HG03571 (cell line): Measurements from ENCODE around the gene PDZD8.

Source experiments
- ATAC-seq: cut with Tn5 transposase; IDR thresholded peaks from one replicate; pipeline ENCODE4 v1.9.1; 2021; ENCODE audit not compliant: unreplicated experiment

Gene PDZD8

DNA sequence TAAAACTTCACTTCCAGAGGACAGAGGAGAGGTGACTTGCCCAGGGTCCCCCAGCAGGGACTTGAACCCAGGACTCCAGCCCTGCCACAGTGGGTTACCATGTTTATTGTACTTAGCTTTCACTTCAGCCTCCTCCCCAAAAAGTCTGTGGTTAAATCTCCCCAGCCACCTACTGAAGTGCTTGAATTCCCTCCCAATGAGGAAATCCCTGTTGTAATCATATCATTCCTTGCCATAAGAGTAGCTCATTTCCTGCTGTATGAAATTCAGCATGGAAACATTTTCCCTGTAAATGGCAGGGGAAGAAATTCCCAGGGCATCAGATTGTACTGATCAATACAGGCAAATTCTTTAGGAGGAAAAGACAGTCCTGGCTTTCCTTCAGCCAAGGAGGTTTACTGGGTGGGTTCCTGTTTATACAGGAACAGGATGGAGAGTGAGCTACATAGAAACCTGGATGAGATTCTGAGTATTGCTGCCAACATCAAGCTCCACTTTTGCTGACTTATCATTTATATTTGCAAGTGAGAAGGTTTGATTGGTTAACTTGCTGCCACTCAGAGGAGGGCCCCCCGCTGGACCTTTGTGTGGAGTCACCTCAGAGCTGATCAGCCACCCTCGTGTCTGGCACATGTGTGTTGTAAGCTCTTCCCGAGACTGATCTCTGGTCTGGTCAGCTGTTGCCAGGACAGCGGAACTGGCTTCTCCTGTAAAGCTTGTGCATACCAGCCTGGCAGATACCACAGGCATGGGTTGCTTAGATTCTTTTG lies 16.4 kb upstream of the PDZD8 start:
- ATAC-seq, result no peak

DNA sequence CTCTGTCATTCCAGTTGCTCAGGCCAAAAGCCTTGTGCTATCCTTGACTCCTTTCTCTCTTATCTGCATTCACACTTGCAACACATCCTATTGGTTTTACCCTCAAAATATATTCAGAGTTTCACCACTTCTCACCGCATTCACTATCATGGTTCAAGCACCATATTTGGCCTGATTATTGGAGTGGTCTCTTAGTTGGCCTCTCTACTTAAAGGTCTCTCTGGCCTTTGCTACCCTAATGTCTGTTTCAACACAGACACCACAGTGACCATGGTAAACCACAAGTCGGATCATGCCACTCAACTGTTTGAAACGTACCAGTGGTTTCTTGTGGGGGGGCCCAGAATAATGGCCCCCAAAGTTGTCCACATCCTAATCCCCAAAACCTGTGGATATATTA lies 15.2 kb upstream of the PDZD8 start:
- ATAC-seq, result no peak

DNA sequence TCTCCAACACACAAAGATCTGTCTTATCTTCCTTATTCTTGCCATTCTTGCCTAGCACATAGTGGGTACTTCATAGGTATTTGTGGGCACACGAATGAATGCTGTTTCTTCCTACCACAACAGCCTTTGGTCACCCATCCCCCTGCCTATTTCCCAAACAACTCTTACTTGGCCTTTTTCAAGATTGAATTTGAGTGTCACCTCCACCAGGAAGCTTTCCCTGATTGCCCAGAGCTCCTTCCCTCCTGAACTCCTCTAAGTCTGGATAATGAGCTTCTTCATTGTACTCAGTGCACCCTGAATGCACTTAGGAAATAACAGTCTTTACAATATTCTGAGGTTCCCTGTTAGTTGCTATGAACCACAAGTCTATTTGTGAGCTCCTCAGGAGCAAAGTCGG lies 11.6 kb upstream of the PDZD8 start:
- ATAC-seq, result no peak

DNA sequence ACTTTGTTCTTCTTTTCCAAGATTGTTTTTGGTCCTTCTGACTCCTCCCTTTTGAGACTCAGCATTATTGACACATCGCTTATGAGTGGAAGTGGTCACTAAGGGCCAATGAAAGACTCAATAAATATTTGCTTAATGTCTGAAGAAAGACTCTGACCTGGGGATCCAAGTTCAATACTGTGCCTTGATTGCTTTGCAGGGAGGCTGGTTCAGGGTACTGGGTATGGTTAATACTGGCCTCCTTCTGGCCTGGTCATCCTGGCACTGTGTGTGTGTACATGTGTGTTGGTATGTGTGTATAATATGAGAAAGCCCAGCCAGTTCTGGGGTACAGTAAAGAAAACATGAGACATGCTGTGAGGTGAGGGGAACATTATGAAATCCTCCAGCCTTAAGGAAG lies 7.6 kb upstream of the PDZD8 start:
- no peak for ATAC-seq

DNA sequence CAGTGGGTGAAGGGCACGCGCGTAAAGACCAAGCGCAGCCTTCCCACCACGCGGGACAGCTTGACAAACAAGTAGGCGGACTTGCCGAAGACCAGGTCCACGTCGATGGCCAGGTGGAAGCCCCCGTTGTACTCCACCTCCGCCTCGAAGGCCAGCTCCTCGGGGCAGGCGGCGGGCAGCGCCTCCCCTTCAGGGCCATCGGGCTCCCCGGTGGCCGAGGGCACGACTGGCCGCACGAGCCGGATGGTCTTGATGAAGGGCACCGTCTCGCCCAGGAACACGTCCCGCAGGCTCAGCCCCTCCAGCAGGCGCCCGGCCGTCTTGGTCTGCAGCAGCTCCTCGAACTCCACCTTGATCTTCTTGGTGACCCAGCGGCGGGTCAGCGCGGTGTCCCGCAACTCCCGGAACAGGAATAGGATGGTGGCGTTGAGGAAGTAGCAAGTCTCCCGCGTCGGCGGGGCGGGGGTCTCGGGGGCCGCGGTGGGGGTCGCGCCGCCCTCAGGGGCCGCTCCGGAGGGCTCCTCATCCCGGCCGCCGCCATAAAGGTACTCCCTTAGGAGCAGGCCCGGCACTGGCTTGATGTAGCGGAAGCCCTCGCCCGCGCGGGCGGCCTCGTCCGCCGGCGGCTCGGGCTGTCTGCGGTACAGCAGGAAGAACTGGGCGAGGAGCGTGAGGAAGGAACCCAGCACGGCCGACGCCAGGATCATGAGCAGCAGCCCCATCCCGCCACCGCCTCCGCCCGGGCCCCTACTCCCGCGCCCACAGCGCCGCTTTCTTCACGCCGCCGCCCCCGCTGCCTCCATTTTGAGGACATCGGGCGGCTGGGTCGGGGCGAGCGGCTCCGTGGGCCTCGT lies 507 bp downstream of the PDZD8 start:
- ATAC-seq, result peak; percentile 34

DNA sequence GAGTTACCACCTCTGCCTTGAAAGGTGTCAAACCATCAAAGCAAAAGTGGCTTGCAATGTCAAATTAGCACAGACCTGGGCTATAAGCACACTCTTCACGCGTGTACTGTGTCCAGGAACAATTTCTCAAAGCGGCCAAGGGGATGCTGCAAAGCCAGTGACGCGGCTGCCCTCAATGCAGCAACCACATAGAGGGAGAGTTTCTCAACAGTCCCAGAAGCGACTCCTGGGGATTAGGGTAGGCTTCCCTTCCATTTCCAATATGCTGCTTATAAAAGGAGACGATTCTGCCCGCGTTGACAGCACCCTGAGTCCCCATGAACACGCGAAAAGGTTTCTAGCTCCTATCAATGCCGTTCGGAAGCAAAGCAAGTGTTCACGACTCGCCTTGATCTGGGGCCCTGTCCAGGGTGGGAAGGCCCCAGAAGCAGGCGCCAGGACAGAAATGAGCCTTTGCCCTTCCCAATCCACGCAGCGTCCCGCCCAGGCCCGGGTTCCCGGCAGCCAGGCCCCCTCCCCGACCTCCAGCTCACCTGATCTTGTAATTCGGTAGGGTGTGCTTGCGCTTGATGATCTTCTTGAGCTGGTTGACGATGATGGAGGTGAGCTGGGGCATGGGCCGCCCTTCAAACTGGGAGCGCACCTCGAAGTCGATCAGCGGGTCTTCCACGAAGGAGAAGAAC lies 1.3 kb downstream of the PDZD8 start:
- ATAC-seq, result peak; percentile 22

DNA sequence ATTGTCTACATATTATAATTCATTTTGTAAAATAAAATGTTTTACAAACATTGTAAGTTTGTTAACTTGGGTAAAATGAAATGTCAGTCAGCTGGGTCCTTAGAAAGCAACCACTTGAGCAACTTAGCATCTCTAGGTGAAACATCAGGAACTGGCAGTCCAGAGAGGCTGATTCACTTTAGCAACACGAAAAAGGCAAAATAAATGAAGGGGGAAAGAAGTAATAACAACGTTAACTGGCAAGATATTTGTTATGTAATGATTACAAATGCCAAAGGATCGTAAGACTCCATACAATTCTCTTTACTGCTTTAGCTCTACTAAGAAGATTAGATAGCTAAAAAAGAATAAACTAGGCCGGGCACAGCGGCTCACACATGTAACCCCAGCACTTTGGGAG lies 5.0 kb downstream of the PDZD8 start:
- no peak for ATAC-seq

DNA sequence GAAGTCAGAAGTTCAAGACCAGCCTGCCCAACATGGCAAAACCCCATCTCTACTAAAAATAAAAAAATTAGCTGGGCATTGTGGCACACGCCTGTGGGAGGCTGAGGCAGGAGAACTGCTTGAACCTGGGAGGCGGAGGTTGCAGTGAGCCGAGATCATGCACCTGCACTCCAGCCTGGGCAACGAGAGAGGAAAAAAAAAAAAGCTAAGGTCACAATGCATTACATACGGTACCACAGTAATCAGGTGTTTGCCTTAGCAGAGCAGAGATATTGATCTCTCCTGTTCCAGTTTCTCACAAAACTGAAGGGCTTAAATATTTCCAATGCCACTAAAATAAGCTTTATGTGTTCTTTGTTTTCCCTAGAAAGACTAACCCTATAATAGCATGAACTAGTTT lies 7.5 kb downstream of the PDZD8 start:
- no peak for ATAC-seq

DNA sequence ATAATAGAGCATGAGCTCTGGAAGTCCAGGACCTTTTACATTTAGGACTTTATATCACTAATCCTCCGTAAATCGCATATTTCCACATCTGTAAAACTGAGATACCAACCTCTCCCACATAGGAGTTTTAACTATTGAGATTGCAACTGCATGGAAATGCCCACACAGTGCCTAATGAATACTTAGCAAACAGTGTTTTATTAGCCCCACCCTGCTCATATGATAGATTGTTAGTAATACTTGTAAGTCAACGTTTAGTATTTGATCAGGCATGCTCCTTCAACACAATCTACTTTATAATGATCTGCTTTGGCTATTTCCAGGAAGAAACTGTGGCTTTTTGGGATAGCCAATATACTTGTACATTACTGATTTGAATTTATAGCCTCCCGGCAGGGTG lies 8.5 kb downstream of the PDZD8 start:
- no peak for ATAC-seq

DNA sequence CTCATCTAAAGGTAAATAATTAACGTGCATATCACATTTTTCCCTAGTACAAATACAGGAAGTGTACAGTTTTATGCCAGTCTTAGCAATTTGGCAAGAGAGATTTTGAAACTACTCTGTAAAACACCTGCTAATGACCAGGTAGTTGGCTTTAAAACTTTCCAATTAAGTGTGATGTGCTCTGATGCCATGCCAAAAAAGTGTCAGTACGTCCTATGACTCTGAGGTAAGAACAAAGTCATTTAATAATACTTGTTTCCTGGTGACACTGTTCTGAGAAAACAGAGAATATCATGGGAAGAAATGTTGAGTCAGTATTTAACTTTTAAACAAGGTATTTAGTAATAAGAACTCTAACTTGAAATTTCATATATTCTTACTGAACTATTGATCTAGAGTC lies 9.6 kb downstream of the PDZD8 start:
- peak; percentile 40 for ATAC-seq

DNA sequence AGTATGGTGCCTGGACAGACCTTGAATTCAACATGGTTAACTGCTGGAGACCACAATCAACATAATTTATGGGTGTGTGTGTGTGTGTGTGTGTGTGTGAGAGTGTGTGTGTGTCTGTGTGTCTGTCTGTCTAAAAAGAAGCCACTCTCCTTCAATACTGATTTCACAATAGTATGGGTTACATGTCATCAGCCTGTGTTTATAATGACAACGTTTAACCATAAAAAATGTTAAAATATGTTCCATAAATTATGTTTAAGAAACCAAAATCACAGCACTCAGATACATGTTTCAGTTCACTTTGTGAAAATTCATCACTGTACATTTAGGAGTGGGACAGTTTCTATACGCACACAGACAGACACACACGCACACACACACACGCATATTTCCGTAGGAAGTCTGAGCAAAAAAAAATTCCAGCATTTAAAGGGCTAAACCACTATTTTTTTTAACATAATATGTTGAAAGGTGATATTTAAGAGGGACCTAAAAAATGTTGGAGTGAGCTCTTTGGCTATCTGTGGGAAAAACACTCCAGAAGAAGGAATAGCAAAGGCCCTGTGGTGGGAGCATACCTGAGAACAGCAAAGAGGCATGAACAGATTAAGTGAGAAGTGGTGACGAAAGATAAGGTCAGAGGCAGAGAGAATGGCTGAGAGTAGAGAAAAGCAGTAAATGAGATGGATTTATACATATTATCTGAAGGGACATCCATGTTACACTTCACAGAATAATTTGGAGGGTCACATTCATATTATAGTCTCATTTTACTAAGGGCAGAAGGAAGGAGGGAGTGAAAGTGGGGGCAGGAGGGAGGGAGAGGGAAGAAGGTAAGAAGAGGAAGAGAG lies 10.9 kb downstream of the PDZD8 start:
- no peak for ATAC-seq

DNA sequence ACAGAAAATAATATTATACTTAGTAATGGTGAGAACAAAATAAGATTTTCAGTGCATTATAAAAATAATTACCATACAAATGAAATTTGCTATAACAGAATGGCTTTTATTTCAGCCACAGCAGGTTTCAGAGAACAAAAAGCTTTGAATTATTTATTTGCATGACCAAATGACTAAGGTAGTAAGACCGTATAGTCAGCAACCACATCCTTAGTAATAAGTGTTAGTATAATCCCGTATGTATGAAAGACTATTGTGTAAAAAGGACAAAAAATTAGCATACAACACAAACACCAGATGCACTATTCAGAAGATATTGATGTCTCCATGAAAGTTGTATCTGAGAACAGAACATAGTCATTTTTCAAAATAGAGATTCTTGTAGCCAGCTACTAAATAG lies 12.2 kb downstream of the PDZD8 start:
- peak; percentile 30 for ATAC-seq

DNA sequence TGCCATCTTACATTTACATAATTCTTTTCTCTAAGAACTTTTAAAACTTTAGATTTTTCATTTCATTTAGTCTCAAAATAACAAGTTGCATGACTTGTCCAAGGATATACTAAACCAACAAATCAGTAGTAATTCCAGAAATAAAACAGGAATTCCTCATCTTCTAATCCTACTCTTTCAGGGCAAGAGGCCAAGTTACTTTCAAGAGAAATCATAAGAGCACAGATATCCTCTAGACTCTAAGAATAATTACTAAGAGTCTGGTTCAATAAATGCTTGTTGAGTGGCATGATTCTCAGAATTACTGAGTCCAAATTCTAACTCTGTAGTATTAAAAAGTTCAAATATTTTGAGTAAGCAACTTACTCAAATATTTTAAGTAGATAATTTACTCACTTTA lies 12.9 kb downstream of the PDZD8 start:
- ATAC-seq, result no peak

DNA sequence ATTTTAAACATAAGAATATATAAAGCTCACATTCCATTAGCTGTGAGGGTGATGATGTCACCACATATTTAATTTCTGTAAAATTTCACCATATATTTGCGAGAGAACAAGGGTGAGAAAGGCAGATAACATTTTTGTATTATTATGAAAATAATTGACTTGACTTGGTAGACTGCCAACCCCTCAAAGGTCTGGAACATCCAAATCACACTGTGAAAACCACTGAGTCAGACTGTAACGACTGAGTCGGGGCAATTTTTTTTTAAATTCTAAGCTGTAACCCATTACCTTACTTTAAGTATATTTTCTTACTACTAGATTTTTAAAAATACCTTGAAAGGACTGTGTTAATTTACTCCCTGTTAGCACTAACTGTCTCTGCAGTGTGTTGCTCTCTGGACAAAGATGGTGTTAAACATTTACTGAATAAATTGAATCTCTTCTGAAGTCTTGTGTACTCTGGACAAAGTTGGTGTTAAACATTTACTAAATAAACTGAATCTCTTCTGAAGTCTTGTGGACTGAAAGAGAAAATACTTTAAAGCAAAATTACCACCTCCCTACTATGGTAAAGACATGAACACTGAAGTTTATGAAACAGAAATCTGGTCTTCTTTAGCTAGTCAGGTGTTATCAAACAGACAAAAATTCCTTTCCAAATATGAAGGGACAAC lies 14.1 kb downstream of the PDZD8 start:
- peak; percentile 69 for ATAC-seq

DNA sequence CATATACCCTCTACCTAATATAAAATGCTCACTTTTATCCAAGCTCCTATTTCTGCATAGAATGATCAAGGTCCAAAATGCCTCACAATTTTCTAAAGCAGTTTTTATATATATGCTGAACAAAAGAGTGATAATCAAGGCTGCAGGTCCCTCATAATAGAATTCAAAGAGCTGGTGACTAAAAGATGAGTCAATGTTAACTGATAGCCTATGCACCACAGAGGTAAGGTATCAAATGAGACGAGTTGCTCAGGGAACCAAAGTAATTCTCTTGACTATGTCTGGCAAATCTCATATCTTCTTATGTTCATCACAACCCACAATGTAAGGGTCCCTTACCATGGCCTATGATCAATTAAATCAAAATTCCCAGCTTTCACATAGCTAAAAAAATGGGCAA lies 15.2 kb downstream of the PDZD8 start:
- ATAC-seq, result no peak

DNA sequence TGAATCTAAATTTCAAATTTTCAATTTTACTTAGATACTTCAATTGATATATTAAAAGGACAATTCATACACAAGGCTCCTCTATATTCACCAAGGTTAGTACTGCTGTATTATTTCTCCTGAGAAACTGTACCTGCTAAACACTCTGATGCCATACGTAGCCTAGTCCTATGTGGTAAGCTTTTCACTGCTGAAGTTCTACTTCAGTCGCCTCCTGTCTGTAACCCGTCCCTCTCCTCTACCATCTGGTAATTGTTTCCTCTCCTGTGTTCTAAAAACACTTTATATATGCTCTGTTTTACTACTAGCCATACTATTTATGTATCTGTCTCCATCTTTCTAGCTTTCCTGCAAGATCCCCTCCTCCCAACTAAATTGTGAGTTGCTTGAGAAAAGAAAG lies 20.2 kb downstream of the PDZD8 start:
- ATAC-seq, result no peak

DNA sequence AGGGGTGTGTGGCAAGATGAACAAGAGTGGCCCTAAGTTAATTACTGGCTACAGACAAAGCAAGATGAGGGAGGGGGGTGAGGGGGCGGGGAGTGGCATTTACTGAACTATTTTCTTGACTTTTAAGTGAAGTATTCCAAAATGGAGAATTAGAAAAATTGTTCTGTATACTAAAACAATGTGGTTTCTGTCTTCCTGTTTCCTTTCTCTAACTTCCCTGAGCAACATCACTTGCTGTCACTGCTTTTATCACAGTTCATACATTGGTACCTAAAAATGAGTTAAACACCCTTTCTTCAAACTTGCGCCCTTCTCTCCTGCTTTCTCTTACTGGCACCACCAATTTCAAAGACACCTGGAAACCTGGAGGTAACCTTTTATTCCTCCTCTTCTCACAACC lies 21.6 kb downstream of the PDZD8 start:
- no peak for ATAC-seq

DNA sequence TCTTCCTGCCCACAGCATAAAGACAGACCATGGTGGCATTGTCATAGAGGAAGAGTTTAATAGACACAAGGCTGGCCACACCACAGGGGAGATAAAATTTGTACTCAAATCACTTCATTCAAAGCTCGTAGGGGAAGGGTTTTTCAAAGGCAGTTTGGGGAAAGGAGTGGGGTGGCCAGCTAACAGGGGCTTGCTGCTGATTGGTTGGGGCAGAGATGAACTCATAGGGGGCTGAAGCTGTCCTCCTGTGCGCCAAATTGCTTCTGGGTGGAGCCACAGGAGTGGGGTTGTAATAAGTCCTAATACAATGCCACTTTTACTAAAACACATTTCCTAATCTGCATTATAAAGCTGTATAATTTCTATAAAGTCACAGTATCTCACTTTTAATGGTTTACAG lies 22.5 kb downstream of the PDZD8 start:
- no peak for ATAC-seq

DNA sequence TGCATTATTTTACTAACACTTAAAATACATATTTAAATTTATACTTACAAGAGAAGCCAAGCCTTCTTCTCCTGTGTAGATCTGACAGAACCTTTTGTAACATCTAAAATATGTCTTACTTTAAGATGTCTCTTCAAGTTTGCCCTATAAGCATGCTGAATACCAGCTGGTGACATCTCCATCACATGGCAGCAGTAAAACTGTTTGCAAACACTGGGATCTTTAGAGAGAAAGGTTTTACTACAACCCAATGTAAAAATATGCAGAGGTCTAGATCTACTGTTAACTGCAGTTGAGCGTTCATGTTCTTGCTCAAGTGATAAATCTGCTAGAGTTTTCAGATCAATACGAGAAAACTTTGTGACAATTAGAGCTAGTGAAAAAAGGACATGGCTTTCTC lies 23.2 kb downstream of the PDZD8 start:
- no peak for ATAC-seq

DNA sequence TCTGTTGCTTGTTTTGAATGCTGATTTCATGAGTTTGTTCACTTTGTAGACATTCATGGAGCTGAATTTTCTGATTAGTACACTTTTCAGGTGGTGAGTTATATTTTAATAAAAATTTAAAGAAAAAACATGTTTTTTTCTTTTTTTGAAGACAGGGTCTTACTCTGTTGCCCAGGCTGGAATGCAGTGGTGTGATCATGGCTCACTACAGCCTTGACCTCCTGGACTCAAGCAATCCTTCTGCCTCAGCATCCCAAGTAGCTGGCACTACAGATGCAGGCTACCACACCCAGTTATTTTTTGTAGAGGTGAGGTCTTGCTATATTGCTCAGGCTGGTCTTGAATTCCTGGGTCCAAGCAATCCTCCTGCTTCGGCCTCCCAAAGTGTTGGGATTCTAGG lies 23.7 kb downstream of the PDZD8 start:
- ATAC-seq, result no peak
